OCI-LY7 (cell line): ENCODE results near the gene AHCY.

ENCODE experiments used
- CTCF ChIP-seq: fragments of 200-600 bp; sonication (generic); conservative IDR thresholded peaks from 2 replicates; pipeline ENCODE4 v1.5.1; 2014; ENCODE audit warnings: mild to moderate bottlenecking, antibody characterized with exemption, low read length, moderate library complexity, mixed read lengths
- EZH2phosphoT487 ChIP-seq: fragments of 200-600 bp; sonication (generic); IDR thresholded peaks from 2 replicates; pipeline ENCODE4 v1.6.1; 2018; ENCODE audit warnings: low read depth, borderline replicate concordance, mild to moderate bottlenecking, mixed run types, antibody characterized with exemption, low read length, moderate library complexity, mixed read lengths

- no peak for TF ChIP-seq CTCF
- TF ChIP-seq EZH2phosphoT487 = no peak
Observed at GRCh38 chr20:34251619-34252018, 51.5 kb downstream of the AHCY start.
